NCI-H1436 treated with DMSO at 0.1 percent for 48 hours (cell line): Measurements from ENCODE around the gene ZNF823.
A peak's percentile ranks its signal among the peaks of the same experiment; 100 is the strongest.
"Not testable (repeated sequence)": the region's sequence is repeated elsewhere in the genome, so short reads cannot be mapped to it uniquely, and the experiment has no call there.

ENCODE experiments used
- DNase-seq: peaks from one replicate; lab custom pipeline; 2025; lab: John Stamatoyannopoulos, UW

ZNF823 gene

GRCh38 chr19:11738746-11739620, at the start of gene ZNF823:
TSS of gene ZNF823 (minus strand) at chr19:11738946. CDS start at chr19:11738819, 127 bp downstream.
- DNase-seq: peak; percentile 89

GRCh38 chr19:11787536-11787935, 48.8 kb upstream of the ZNF823 start:
- no peak for DNase-seq

DNA sequence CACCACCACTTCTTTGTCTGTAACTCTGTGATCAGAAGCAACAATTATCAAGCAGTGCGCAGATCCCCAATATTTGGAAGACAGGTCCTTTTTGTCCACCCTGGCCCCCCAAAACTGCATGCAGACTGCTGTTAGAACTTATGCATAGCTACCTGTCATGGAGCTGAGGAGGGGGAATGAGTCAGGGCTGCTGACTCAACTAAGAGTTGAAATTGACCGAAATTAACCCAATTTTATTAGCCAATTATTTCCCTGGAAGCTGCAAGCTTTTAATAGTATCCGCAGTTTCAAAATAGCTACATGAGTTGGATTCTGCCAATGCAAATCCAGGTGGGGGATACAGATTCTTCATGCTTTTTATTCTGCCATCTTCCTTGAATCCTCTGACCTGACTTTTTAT, 45.6 kb upstream of the ZNF823 start:
- no peak for DNase-seq

DNA sequence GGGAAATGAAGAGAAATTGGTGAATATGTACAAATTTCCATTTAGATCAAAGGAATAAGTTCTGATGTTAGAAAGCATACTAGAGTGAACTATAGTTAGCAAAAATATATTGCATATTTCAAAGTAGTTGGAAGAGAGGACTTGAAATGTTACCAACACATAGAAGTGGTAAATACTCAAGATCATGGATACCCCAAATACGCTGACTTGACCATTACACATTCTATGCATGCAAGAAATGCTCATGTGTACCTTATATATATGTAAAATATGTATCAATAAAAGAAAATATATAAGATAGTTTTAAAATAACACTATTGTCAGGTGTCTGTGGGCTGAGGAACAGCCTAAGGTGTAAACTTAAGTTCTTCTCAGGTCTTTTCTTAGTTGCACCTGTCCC, 45.0 kb upstream of the ZNF823 start:
- DNase-seq: no peak

DNA sequence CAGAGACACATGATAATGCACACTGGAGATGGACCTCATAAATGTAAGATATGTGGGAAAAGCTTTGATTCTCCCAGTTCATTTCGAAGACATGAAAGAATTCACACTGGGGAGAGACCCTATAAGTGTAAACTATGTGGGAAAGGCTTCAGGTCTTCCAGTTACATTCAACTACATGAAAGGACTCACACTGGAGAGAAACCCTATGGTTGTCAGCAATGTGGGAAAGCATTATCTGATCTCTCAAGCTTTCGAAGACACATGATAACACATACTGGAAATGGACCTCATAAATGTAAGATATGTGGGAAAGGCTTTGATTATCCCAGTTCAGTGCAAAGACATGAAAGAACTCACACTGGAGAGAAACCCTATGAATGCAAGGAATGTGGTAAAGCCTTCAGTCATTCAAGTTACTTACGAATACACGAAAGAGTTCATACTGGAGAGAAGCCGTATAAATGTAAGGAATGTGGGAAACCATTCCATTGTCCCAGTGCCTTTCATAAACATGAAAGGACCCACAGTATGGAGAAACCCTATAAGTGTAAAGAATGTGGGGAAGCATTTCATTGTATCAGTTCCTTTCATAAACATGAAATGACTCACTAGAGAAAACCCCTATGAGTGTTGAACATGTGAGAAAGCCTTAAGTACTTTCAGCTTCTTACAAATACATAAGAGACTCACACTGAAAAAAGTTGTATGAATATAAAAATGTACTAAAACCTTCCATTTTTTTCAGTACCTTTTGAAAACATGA, 42.7 kb upstream of the ZNF823 start:
- no peak for DNase-seq

DNA sequence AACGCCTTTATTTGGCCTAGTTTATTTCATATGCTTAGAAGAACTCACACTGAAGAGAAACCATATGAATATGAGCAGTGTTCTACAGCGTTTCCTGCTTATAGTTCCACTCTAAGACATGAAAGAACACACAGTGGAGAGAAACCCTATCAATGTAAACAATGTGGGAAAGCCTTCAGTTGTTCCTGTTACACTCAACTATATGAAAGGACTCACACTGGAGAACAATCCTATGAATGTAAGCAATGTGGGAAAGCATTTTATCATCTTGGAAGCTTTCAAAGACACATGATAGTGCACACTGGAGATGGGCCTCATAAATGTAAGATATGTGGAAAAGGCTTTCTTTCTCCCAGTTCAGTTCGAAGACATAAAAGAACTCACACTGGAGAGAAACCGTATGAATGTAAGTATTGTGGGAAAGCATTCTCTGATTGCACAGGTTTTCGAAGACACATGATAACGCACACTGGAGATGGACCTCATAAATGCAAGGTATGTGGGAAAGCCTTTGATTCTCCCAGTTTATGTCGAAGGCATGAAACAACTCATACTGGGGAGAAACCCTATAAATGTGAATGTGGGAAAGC, 41.8 kb upstream of the ZNF823 start:
- DNase-seq: no peak

DNA sequence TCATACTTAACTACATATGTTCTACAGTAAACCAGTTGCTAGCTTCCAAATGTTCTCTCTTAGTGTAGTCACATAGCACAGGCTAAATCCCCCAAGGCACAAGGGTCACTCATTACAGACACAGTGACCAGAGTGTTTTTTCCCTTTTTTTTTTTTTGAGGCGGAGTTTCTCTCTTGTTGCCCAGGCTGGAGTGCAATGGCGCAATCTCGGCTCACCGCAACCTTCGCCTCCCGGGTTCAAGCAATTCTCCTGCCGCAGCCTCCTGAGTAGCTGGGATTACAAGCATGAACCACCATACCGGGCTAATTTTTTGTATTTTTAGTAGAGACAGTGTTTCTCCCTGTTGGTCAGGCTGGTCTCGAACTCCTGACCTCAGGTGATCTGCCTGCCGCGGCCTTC, 37.9 kb upstream of the ZNF823 start:
- DNase-seq: not testable (repeated sequence)

GRCh38 chr19:11771520-11771919, 32.8 kb upstream of the ZNF823 start:
- not testable (repeated sequence) for DNase-seq

- no peak for DNase-seq
These were observed 31.2 kb upstream of the ZNF823 start for GRCh38 chr19:11769995-11770394.

- no peak for DNase-seq
These were observed 28.9 kb upstream of the ZNF823 start for GRCh38 chr19:11767633-11768133.

DNA sequence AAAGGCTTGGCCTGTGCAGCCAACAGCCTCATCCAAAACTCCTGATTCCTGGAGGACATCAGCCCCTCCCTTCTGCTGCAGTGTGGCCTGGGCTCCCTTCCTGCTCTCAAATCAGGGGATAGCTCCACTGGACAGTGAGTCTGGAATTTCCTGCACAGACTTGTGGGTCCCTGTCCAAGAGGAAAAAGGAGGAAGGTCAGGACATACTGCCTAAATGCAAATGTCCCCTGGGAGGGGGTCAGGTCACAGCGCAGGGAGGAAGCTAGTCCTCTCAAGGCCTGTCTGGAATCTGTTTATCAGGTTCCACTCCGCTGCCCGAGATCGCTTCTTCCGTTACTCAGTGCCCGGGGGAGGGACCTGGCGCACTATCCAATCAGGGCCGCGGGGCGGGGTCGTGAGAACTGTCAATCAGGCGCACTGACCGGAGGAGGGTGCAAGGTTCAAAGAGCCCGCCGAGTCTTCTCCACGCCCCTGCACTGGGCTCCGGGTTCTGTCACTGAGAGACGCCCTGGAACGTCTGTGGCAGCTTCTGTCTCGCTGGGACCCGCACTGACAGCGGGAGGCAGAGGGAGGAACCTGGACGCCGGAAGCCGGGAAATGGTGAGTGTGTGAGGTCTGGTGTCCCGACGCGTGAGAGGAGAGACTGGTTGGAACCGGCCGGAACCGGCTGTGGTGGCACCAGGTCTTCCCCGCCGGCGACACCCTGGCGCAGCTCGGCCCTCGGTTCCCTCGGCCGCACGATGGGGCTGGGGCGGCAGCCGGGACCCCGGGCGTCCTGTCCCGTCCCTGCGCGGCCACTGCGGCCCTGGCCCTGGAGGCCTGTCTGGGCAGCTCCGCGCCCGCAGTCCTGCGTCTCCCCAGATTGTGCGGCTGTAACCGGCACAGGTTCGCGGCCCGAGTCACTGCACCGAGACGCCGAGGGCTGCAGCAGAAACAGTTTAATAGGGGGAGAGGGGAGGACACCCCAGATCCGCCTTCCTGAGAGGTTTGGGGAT, 28.1 kb upstream of the ZNF823 start, which contains the start of gene ZNF441:
Gene ZNF441 (plus strand): TSS at position 404 of the 995 bp plus-strand sequence. CDS start 194 bp downstream, at position 598.
- DNase-seq: peak; percentile 10

GRCh38 chr19:11763611-11764010, 24.9 kb upstream of the ZNF823 start:
- no peak for DNase-seq

- DNase-seq: no peak
These were observed 24.4 kb upstream of the ZNF823 start for GRCh38 chr19:11763117-11763516.

DNA sequence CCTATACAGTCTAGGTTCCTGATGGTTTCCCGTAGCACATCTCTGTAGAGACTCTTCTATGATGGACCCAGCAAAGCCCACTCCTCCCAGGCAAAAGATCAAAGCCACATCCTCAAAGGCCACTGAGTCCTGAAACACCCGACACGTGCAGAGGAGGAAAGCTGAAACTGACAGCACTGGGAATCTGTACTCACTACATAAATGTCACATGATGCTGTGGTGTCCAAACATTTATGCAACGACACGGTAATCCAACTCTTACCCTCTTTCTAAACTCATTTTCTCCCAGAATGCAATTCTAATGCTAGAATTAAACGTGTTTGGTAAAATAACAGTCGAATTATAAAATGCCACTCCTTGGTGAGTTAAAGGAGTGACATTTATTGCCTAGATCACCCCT, 21.1 kb upstream of the ZNF823 start:
- DNase-seq: no peak

DNA sequence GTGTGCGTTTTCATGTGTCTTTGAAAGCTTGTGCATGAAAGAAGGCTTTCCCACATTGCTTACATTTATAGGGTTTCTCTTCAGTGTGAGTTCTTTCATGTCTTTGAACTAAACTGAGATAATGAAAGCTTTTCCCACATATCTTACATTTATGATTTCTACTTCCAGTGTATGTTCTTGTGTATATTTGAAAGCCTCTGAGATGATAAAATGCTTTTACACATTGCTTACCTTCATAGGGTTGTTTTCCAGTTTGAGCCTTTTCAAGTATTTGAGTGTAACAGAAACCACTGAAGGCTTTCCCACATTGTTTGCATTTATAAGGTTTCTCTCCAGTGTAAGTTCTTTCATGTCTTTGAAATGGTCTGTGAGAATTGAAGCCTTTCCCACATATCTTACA, 18.2 kb upstream of the ZNF823 start:
- DNase-seq: no peak

- no peak for DNase-seq
These were observed 15.9 kb upstream of the ZNF823 start for GRCh38 chr19:11754663-11755062.

- no peak for DNase-seq
These were observed 13.5 kb upstream of the ZNF823 start for GRCh38 chr19:11752244-11752736.

DNA sequence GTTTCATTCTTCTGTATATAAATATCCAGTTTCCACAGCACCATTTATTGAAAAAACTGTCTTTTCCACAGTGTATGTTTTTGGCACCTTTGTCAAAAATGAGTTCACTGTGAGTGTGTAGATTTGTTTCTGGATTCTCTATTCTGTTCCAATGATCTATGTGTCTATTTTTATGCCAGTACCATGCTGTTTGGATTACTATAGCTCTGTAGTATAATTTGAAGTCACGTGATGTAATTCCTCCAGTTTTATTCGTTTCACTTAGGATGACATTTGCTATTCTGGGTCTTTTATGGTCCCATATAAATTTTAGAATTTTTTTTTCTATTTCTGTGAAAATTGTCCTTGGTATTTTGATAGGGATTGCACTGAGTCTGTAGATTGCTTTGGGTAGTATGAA, 11.0 kb upstream of the ZNF823 start:
- DNase-seq: no peak

DNA sequence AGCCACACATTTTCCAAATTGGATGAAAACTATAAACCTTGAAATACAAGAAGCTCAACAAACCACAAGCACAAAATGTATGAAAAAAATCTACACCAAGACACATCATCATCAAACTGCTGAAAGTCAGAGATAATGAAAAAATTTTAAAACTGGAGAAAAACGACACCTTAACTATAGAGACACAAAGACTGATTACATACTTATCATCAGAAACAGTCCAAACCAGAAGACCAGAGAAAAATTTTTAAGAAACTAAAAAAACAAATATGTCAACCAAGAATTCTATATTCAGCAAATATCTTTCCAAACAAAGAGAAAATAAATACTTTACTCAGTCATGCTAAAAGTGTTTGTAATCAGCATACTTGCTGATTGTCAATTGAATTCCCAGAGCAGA, 8.5 kb upstream of the ZNF823 start:
- DNase-seq: no peak

- DNase-seq: no peak
These were observed 7.1 kb upstream of the ZNF823 start for GRCh38 chr19:11745869-11746268.
